Body of pancreas (tissue), 4 donors: Measurements from ENCODE around the gene BAZ2B.

ENCODE experiments used
- CTCF ChIP-seq, 7 experiments: fragments of 450-650 bp in 4 of 7; fragments of 200-600 bp in 3 of 7; sonication (generic) in 3 of 7; IDR thresholded peaks; one replicate each; pipeline ENCODE4 v1.5.1; 2016 to 2019; ENCODE audit warnings: antibody characterized with exemption in 7 of 7
- POLR2A ChIP-seq, 3 donors: fragments of 450-650 bp; IDR thresholded peaks; one replicate each; pipeline ENCODE4 v1.6.1; 2016; ENCODE audit warnings: antibody characterized with exemption in 3 of 3, mild to moderate bottlenecking in 2 of 3

DNA sequence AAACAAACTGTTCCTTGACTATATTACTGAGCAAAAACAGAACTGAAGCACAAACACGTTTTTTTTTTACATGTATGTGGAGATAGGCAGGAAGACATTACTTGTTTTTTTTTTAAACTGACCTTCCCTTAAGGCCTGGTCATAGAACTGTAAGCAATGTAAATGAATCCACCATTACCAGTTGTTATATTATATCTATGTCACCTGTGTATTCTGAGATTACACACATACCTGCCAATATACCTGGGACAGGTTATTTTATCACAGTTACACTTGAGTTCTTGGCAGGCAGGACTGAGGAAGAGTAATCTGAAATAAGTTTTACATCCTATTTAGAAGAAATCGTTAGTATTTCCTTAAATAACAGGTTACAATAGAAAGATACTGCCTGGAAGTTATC is 155.3 kb downstream of the BAZ2B start:
- TF ChIP-seq CTCF (IDR thresholded peaks at IDR 0.05) (no peak), POLR2A (IDR thresholded peaks at IDR 0.05) (no peak)
